NCI-H2227 (cell line): ENCODE results near the gene GDPD4.
"Not testable (repeated sequence)": the region's sequence is repeated elsewhere in the genome, so short reads cannot be mapped to it uniquely, and the experiment has no call there.

Source experiments
- DNase-seq: peaks from one replicate; lab custom pipeline; 2025; ENCODE audit not compliant: unreplicated experiment; lab: John Stamatoyannopoulos, UW

The GDPD4 gene

GRCh38 chr11:77301510-77301909 is at the start of gene GDPD4:
GDPD4 (minus strand) TSS chr11:77301686; CDS start chr11:77285137, 16,549 bp downstream.
- no peak for DNase-seq

- DNase-seq = no peak
Measured at GRCh38 chr11:77347948-77348347, 46.5 kb upstream of the GDPD4 start.

GRCh38 chr11:77346906-77347603 is 45.6 kb upstream of the GDPD4 start:
- DNase-seq = no peak

GRCh38 chr11:77345621-77346020 is 44.1 kb upstream of the GDPD4 start:
- no peak for DNase-seq

GRCh38 chr11:77340501-77340900 is 39.0 kb upstream of the GDPD4 start:
- no peak for DNase-seq

- no peak for DNase-seq
Measured at GRCh38 chr11:77332259-77332658, 30.8 kb upstream of the GDPD4 start.

- no peak for DNase-seq
Measured at GRCh38 chr11:77325159-77325558, 23.7 kb upstream of the GDPD4 start.

- DNase-seq = no peak
Measured at GRCh38 chr11:77324508-77324907, 23.0 kb upstream of the GDPD4 start.

GRCh38 chr11:77322926-77323590 is 21.6 kb upstream of the GDPD4 start:
- DNase-seq = no peak

GRCh38 chr11:77322506-77322905 is 21.0 kb upstream of the GDPD4 start:
- DNase-seq = no peak

GRCh38 chr11:77320351-77320750 is 18.9 kb upstream of the GDPD4 start:
- DNase-seq = no peak

GRCh38 chr11:77318600-77318999 is 17.1 kb upstream of the GDPD4 start:
- no peak for DNase-seq

GRCh38 chr11:77316733-77317342 is 15.4 kb upstream of the GDPD4 start:
- no peak for DNase-seq

- DNase-seq = no peak
Measured at GRCh38 chr11:77312107-77312506, 10.6 kb upstream of the GDPD4 start.

- DNase-seq = no peak
Measured at GRCh38 chr11:77311701-77312100, 10.2 kb upstream of the GDPD4 start.

GRCh38 chr11:77310721-77311120 is 9.2 kb upstream of the GDPD4 start:
- no peak for DNase-seq

- no peak for DNase-seq
Measured at GRCh38 chr11:77309401-77310085, 8.1 kb upstream of the GDPD4 start.

GRCh38 chr11:77308838-77309237 is 7.4 kb upstream of the GDPD4 start:
- no peak for DNase-seq

GRCh38 chr11:77303328-77303727 is 1.8 kb upstream of the GDPD4 start:
- DNase-seq = no peak

- no peak for DNase-seq
Measured at GRCh38 chr11:77302752-77303151, 1.3 kb upstream of the GDPD4 start.

- DNase-seq = no peak
Measured at GRCh38 chr11:77300695-77301094, 791 bp downstream of the GDPD4 start.

- DNase-seq = not testable (repeated sequence)
Measured at GRCh38 chr11:77300028-77300427, 1.5 kb downstream of the GDPD4 start.
